Cerebellar cortex (tissue), 1 donor: ENCODE data around the gene ZNF474.
"Not testable (repeated sequence)": the region's sequence is repeated elsewhere in the genome, so short reads cannot be mapped to it uniquely, and the experiment has no call there.

Experiments used
- DNase-seq: peaks from one replicate; pipeline ENCODE4 v3.0.0-alpha.2; 2015; ENCODE audit warnings: low spot score

ZNF474 gene

GRCh38 chr5:122129306-122129705, at the start of gene ZNF474:
TSS of gene ZNF474 (plus strand) at chr5:122129546. CDS start at chr5:122151991, 22,445 bp downstream.
- DNase-seq = no peak

GRCh38 chr5:122081541-122081940, 47.8 kb upstream of the ZNF474 start:
- DNase-seq = no peak

- no peak for DNase-seq
Measured at GRCh38 chr5:122083535-122083934, 45.8 kb upstream of the ZNF474 start.

GRCh38 chr5:122085041-122085440, 44.3 kb upstream of the ZNF474 start:
- DNase-seq = no peak

- no peak for DNase-seq
Measured at GRCh38 chr5:122089096-122090013, 40.0 kb upstream of the ZNF474 start.

GRCh38 chr5:122091936-122092600, 37.3 kb upstream of the ZNF474 start:
- peak; percentile 18 for DNase-seq

- DNase-seq = no peak
Measured at GRCh38 chr5:122093415-122094180, 35.7 kb upstream of the ZNF474 start.

GRCh38 chr5:122094251-122094650, 35.1 kb upstream of the ZNF474 start:
- DNase-seq = not testable (repeated sequence)

- no peak for DNase-seq
Measured at GRCh38 chr5:122095158-122095557, 34.2 kb upstream of the ZNF474 start.

- DNase-seq = no peak
Measured at GRCh38 chr5:122097391-122097790, 32.0 kb upstream of the ZNF474 start.

GRCh38 chr5:122099060-122099790, 30.1 kb upstream of the ZNF474 start:
- DNase-seq = no peak

GRCh38 chr5:122101636-122102285, 27.6 kb upstream of the ZNF474 start:
- peak; percentile 39 for DNase-seq

- DNase-seq = no peak
Measured at GRCh38 chr5:122102825-122103224, 26.5 kb upstream of the ZNF474 start.

- DNase-seq = no peak
Measured at GRCh38 chr5:122105909-122106308, 23.4 kb upstream of the ZNF474 start.

GRCh38 chr5:122107016-122107415, 22.3 kb upstream of the ZNF474 start:
- DNase-seq = no peak

- no peak for DNase-seq
Measured at GRCh38 chr5:122110987-122111386, 18.4 kb upstream of the ZNF474 start.

GRCh38 chr5:122111460-122111859, 17.9 kb upstream of the ZNF474 start:
- no peak for DNase-seq

- DNase-seq = no peak
Measured at GRCh38 chr5:122112063-122112462, 17.3 kb upstream of the ZNF474 start.

- DNase-seq = no peak
Measured at GRCh38 chr5:122112733-122113558, 16.4 kb upstream of the ZNF474 start.

GRCh38 chr5:122114501-122114900, 14.8 kb upstream of the ZNF474 start:
- DNase-seq = no peak
